ENCODE results near the gene ERC2. TPM values are rescaled to one million over a fixed set of nuclear protein-coding genes. Genes with fewer than 3 reads are reported as not detected.

The ERC2 gene
- total and polyA plus RNA-seq, 2 donors (not counting 3 experiments of a cell fraction or from before 2014, with no cell fraction given), result 5.6 to 15.5 TPM

DNA sequence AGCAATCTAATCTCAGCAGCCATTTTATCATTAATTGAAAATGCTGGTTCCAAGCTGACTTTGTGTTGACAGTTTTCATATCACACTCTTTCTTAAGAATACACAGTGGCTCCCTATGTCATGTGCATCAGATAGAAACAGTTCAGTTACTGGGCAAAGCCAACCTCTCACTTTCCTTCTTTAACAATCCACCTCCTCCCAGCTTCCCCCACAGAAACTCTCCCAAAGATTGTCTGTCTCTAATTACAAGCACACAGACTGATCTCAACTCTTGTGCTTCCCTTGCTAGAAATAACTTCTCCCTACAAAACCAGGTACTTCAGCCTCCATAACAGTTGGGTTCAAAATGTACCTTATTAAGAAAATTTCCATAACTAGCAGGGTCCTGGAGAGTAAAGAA, 752.2 kb downstream of the ERC2 start:
- Histone ChIP-seq H2AFZ (ENCODE audit: low read depth, low read length) (no peak overlapping the region), H4K20me1 (replicated peaks; ENCODE audit: control insufficient read depth, extremely low read depth, insufficient read depth, low read length) (no peaks in the 10 kb centered on the region), H3K9me3 (replicated peaks; ENCODE audit: control insufficient read depth, insufficient read depth, low read length) (no peaks in the 10 kb centered on the region), H3K4me2 (ENCODE audit: insufficient read depth, low read length) (no peak overlapping the region), H3K9ac (replicated peaks; ENCODE audit: extremely low read depth, insufficient read depth, low read length) (no peak overlapping the region), H3K36me3 (ENCODE audit: control insufficient read depth in 2 of 2, extremely low read depth in 1 of 2, insufficient read depth in 2 of 2, low read length in 2 of 2) (no peaks in the 10 kb centered on the region), H3K27ac (ENCODE audit: insufficient read depth, low read depth, low read length) (no peak overlapping the region), H3K4me1 (ENCODE audit: control insufficient read depth, extremely low read depth, insufficient read depth, low read length) (no peaks in the 10 kb centered on the region), H3K9me1 (replicated peaks; ENCODE audit: control insufficient read depth, extremely low read depth, insufficient read depth, low read length) (no peaks in the 10 kb centered on the region), H3K79me2 (ENCODE audit: control insufficient read depth, insufficient read depth, low read length) (no peaks in the 10 kb centered on the region), H3K4me3 (replicated peaks in 1 of 3; ENCODE audit: insufficient read depth in 1 of 3, low read depth in 1 of 3, low read length in 3 of 3) (no peak overlapping the region), H3K27me3 (ENCODE audit: control insufficient read depth in 2 of 2, insufficient read depth in 2 of 2, low read length in 2 of 2) (no peaks in the 10 kb centered on the region)
- ChIA-PET CTCF (no interaction called here), POLR2A (no interaction called here)
- DNase-seq (ENCODE audit: low read depth, low spot score) (no peak), FAIRE-seq (no peak)
- dilution Hi-C loops (cut with MboI; ENCODE audit: extremely low pct_ligation_motif_present, low sequenced_read_pairs), result no loop called here
- TF ChIP-seq POLR2A (IDR thresholded peaks at IDR 0.05; ENCODE audit: low read depth, low read length), result no peak
- TF ChIP-seq GATA2 (IDR thresholded peaks at IDR 0.05; ENCODE audit: insufficient read depth, insufficient read length, low read depth, low read length), result no peak
- TF ChIP-seq FOS (IDR thresholded peaks at IDR 0.05; ENCODE audit: borderline replicate concordance, insufficient read depth, low read length), result no peak
- TF ChIP-seq POLR2AphosphoS5 (IDR thresholded peaks at IDR 0.05; ENCODE audit: insufficient read depth, low read depth, low read length), result no peak
- no peak for TF ChIP-seq MYC (IDR thresholded peaks at IDR 0.05; ENCODE audit: low read depth, low read length)
- TF ChIP-seq JUN (IDR thresholded peaks at IDR 0.05; ENCODE audit: borderline replicate concordance, insufficient read depth, insufficient read length, low read depth), result no peak
- TF ChIP-seq EZH2 (IDR thresholded peaks at IDR 0.05; ENCODE audit: borderline replicate concordance, low read depth, low read length, severe bottlenecking), result no peak
- TF ChIP-seq, protein P1, sequence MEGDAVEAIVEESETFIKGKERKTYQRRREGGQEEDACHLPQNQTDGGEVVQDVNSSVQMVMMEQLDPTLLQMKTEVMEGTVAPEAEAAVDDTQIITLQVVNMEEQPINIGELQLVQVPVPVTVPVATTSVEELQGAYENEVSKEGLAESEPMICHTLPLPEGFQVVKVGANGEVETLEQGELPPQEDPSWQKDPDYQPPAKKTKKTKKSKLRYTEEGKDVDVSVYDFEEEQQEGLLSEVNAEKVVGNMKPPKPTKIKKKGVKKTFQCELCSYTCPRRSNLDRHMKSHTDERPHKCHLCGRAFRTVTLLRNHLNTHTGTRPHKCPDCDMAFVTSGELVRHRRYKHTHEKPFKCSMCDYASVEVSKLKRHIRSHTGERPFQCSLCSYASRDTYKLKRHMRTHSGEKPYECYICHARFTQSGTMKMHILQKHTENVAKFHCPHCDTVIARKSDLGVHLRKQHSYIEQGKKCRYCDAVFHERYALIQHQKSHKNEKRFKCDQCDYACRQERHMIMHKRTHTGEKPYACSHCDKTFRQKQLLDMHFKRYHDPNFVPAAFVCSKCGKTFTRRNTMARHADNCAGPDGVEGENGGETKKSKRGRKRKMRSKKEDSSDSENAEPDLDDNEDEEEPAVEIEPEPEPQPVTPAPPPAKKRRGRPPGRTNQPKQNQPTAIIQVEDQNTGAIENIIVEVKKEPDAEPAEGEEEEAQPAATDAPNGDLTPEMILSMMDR (IDR thresholded peaks at IDR 0.05; ENCODE audit: extremely low read depth in 1 of 2, insufficient read depth in 1 of 2, low read depth in 1 of 2, low read length in 2 of 2), result no peak
- TF ChIP-seq, protein P2, sequence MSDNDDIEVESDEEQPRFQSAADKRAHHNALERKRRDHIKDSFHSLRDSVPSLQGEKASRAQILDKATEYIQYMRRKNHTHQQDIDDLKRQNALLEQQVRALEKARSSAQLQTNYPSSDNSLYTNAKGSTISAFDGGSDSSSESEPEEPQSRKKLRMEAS (IDR thresholded peaks at IDR 0.05; ENCODE audit: insufficient read depth, insufficient read length), result no peak
- no TSS peak for BruUV-seq (replicated peaks)
- intact Hi-C loops (cut with micrococcal nuclease), result loop anchor here (10.0 kb wide), 1 partner anchor 861 kb away; no protein-coding TSS in a partner anchor
